Natural killer cell (primary cell): ENCODE results near the gene BASP1. TPM values are rescaled to one million over a fixed set of nuclear protein-coding genes. Genes with fewer than 3 reads are reported as not detected.

Experiments
- ATAC-seq, 3 donors: fragments of 150-1000 bp in 2 of 3; fragments of 200-7000 bp in 1 of 3; cut with Tn5 transposase; 1 replicate in 1 of 3; 2 replicates in 2 of 3; pipeline ENCODE4 v1.10.0; 2021; ENCODE audit warnings: mild to moderate bottlenecking in 2 of 3, moderate library complexity in 2 of 3
- DNase-seq, 2 donors: peaks; one replicate each; pipeline versions ENCODE4 v3.0.0 to v3.0.0-alpha.2; 2013 to 2021; ENCODE audit warnings: mixed read lengths in 1 of 2
- H3K27ac ChIP-seq: one replicate; pipeline ENCODE4 v1.5.1; 2013; ENCODE audit warnings: mild to moderate bottlenecking, low read length
- H3K27me3 ChIP-seq: one replicate; pipeline ENCODE4 v1.6.1; 2013; ENCODE audit warnings: low read length; ENCODE audit not compliant: control insufficient read depth, insufficient read depth
- H3K36me3 ChIP-seq: one replicate; pipeline ENCODE4 v1.6.1; 2013; ENCODE audit warnings: low read length; ENCODE audit not compliant: control insufficient read depth, insufficient read depth
- H3K4me1 ChIP-seq: one replicate; pipeline ENCODE4 v1.6.1; 2013; ENCODE audit warnings: low read length; ENCODE audit not compliant: control insufficient read depth, insufficient read depth
- H3K4me3 ChIP-seq: one replicate; pipeline ENCODE4 v1.5.1; 2013; ENCODE audit warnings: low read length
- H3K9me3 ChIP-seq: one replicate; pipeline ENCODE4 v1.6.1; 2013; ENCODE audit warnings: low read length; ENCODE audit not compliant: control insufficient read depth, insufficient read depth
- H3K27ac Mint-ChIP-seq, 2 donors: one replicate each; pipeline ENCODE4 v1.8.0; 2022; ENCODE audit warnings: mild to moderate bottlenecking in 2 of 2, mixed read lengths in 2 of 2, moderate library complexity in 1 of 2
- H3K27me3 Mint-ChIP-seq, 2 donors: one replicate each; pipeline ENCODE4 v1.8.0; 2022; ENCODE audit warnings: low read depth in 2 of 2, mixed read lengths in 2 of 2
- H3K36me3 Mint-ChIP-seq: one replicate; pipeline ENCODE4 v1.8.0; 2022; ENCODE audit warnings: mixed read lengths
- H3K4me1 Mint-ChIP-seq, 2 donors: one replicate each; pipeline ENCODE4 v1.8.0; 2022; ENCODE audit warnings: mixed read lengths in 2 of 2
- H3K4me3 Mint-ChIP-seq: one replicate; pipeline ENCODE4 v1.8.0; 2022; ENCODE audit warnings: mild to moderate bottlenecking, moderate library complexity, mixed read lengths
- H3K9me3 Mint-ChIP-seq, 2 donors: one replicate each; pipeline ENCODE4 v1.8.0; 2022; ENCODE audit warnings: mixed read lengths in 2 of 2
- WGBS: methylation state at CpG from one replicate; pipeline ENCODE4 v1.1.7; 2013; ENCODE audit warnings: missing lambda C conversion rate; ENCODE audit not compliant: insufficient coverage; 5-methylcytosine and 5-hydroxymethylcytosine counted together
- intact Hi-C: fragments of 100-400 bp; cut with micrococcal nuclease; formaldehyde crosslinking; loops from one replicate; pipeline ENCODE4 v1.14.2; 2022
- total RNA-seq, 4 donors: library from RNA; stranded (reverse); fragments of 120-200 nt in 1 of 4; gene quantifications; one replicate each; pipeline versions ENCODE4 v1.2.3 to v1.2.4, GENCODE V29; 2013 to 2022
- TF ChIP-seq, protein P1 (sequence below): fragments of 200-600 bp; IDR thresholded peaks from one replicate; pipeline ENCODE4 v1.8.0; 2022; ENCODE audit warnings: antibody characterized with exemption

BASP1 gene
- total RNA-seq, 3 donors from 2014 or later (not counting 1 experiment from before 2014, with no cell fraction given) = 1.3 to 10.7 (median 2.5) TPM

DNA sequence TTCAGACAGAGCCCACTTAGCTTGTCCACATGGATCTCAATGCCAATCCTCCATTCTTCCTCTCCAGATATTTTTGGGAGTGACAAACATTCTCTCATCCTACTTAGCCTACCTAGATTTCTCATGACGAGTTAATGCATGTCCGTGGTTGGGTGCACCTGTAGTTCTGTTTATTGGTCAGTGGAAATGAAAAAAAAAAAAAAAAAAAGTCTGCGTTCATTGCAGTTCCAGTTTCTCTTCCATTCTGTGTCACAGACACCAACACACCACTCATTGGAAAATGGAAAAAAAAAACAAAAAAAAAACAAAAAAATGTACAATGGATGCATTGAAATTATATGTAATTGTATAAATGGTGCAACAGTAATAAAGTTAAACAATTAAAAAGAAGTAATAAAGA is 59.0 kb downstream of the BASP1 start:
- H3K4me3 ChIP-seq = no peak overlapping the region
- Mint-ChIP-seq H3K27ac (no peak overlapping the region), H3K27me3 (no peaks in the 10 kb centered on the region), H3K4me3 (no peak overlapping the region), H3K36me3 (no peaks in the 10 kb centered on the region), H3K9me3 (peaks cover 5 to 6% of the 10 kb centered on the region in 2 donors), H3K4me1 (no peaks in the 10 kb centered on the region)
- H3K9me3 ChIP-seq = peaks cover 3% of the 10 kb centered on the region
- H3K36me3 ChIP-seq = no peaks in the 10 kb centered on the region
- DNase-seq = no peak
- H3K4me1 ChIP-seq = no peaks in the 10 kb centered on the region
- no peak overlapping the region for H3K27ac ChIP-seq
- no CpG with 5 or more reads among the region's 3 CpGs for WGBS
- H3K27me3 ChIP-seq = no peaks in the 10 kb centered on the region
- ATAC-seq = no peak
- TF ChIP-seq, protein P1, sequence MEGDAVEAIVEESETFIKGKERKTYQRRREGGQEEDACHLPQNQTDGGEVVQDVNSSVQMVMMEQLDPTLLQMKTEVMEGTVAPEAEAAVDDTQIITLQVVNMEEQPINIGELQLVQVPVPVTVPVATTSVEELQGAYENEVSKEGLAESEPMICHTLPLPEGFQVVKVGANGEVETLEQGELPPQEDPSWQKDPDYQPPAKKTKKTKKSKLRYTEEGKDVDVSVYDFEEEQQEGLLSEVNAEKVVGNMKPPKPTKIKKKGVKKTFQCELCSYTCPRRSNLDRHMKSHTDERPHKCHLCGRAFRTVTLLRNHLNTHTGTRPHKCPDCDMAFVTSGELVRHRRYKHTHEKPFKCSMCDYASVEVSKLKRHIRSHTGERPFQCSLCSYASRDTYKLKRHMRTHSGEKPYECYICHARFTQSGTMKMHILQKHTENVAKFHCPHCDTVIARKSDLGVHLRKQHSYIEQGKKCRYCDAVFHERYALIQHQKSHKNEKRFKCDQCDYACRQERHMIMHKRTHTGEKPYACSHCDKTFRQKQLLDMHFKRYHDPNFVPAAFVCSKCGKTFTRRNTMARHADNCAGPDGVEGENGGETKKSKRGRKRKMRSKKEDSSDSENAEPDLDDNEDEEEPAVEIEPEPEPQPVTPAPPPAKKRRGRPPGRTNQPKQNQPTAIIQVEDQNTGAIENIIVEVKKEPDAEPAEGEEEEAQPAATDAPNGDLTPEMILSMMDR = no peak
- intact Hi-C loops = no loop called here

DNA sequence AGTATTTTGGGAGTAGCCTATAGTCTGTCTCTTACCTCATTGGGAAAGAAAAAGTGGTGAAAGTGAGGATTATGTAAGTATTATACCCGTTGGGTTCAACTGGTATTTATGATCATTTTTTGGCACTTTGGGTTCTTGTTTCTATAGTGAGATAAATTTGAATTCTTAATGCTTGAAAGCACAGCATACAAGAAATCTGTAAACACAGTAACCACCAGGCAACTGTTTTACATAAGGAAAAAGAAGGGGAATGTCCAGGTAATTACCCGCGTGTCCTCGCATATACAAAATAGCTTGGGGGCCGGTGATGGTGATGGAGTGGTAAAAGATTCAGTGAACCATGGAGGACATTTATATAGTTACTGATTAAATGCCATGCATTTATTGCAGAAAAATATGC is 60.5 kb downstream of the BASP1 start:
- DNase-seq (no peak), ATAC-seq (no peak)
- intact Hi-C loops = no loop called here
- H3K4me3 Mint-ChIP-seq = no peak overlapping the region
- Histone ChIP-seq H3K4me1 (no peaks in the 10 kb centered on the region), H3K27ac (no peak overlapping the region), H3K4me3 (no peak overlapping the region), H3K27me3 (no peaks in the 10 kb centered on the region), H3K9me3 (peaks cover 3% of the 10 kb centered on the region), H3K36me3 (no peaks in the 10 kb centered on the region)
- WGBS = 82% methylated on average over 5 of the region's 5 CpGs
- H3K4me1 Mint-ChIP-seq = no peaks in the 10 kb centered on the region
- H3K27me3 Mint-ChIP-seq = no peaks in the 10 kb centered on the region
- H3K27ac Mint-ChIP-seq = no peak overlapping the region
- no peaks in the 10 kb centered on the region for H3K36me3 Mint-ChIP-seq
- TF ChIP-seq, protein P1 = no peak
- H3K9me3 Mint-ChIP-seq = peaks cover 8 to 9% of the 10 kb centered on the region in 2 donors

DNA sequence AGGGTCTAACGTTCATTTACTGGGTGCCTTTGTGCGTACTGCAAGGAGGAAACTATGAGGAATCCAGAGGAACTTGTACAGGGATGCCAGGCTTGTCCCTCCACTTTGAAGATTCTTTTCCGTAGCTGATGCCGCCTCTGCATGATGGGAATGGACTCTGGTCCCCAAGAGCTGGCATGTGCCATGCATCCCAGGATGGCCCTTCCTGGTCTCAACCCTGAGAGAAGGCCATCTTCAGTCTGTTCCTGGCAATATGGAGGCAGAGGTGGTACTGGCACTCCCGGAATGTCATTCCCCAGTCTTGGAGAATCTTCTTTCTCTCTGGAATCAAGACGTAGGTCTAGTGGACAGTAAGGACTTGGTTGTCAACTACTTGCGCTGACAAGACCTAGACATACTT is 61.5 kb downstream of the BASP1 start:
- H3K27me3 ChIP-seq = no peaks in the 10 kb centered on the region
- WGBS = 87% methylated on average over 7 of the region's 7 CpGs
- H3K27ac Mint-ChIP-seq = no peak overlapping the region
- no peak overlapping the region for H3K4me3 ChIP-seq
- no peak overlapping the region for H3K27ac ChIP-seq
- H3K27me3 Mint-ChIP-seq = no peaks in the 10 kb centered on the region
- no peaks in the 10 kb centered on the region for H3K4me1 ChIP-seq
- ATAC-seq = no peak
- intact Hi-C loops = no loop called here
- H3K9me3 Mint-ChIP-seq = peaks cover 9 to 11% of the 10 kb centered on the region in 2 donors
- no peaks in the 10 kb centered on the region for H3K36me3 ChIP-seq
- TF ChIP-seq, protein P1 = no peak
- H3K9me3 ChIP-seq = peaks cover 3% of the 10 kb centered on the region
- H3K4me3 Mint-ChIP-seq = no peak overlapping the region
- H3K4me1 Mint-ChIP-seq = no peaks in the 10 kb centered on the region
- H3K36me3 Mint-ChIP-seq = no peaks in the 10 kb centered on the region
- DNase-seq = no peak

DNA sequence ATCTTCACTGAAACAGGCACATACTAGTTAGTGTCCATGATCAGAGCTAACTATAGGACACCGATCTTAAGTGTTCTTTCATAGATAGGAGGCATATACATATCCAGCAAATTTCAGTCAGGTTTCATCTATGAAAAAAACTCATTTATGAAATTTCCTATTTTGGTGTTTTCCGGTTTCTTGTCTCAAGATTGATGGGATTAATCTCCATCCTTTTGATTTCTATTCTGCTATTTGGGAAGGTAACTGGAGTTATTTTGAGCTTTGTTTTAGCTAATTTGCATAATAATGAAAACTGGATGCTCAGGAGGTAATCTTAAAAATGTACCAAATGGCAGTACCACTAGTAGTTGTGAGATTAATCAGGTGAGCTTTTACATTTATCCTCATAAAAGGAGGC is 62.1 kb downstream of the BASP1 start:
- peaks cover 9 to 11% of the 10 kb centered on the region in 2 donors for H3K9me3 Mint-ChIP-seq
- H3K4me1 Mint-ChIP-seq = no peaks in the 10 kb centered on the region

More for the DNA sequence above, 62.1 kb downstream of the BASP1 start:
- Histone ChIP-seq H3K9me3 (peaks cover 3% of the 10 kb centered on the region), H3K4me1 (no peaks in the 10 kb centered on the region), H3K27ac (no peak overlapping the region), H3K27me3 (no peaks in the 10 kb centered on the region), H3K36me3 (no peaks in the 10 kb centered on the region), H3K4me3 (no peak overlapping the region)
- no peaks in the 10 kb centered on the region for H3K36me3 Mint-ChIP-seq
- no peaks in the 10 kb centered on the region for H3K27me3 Mint-ChIP-seq
- H3K27ac Mint-ChIP-seq = no peak overlapping the region
- H3K4me3 Mint-ChIP-seq = no peak overlapping the region
- no peak for DNase-seq
- TF ChIP-seq, protein P1 = no peak
- intact Hi-C loops = no loop called here
- WGBS = 93% methylated on average over 2 of the region's 2 CpGs
- ATAC-seq = no peak
